IgD-negative memory B cell (primary cell): ENCODE results near the gene MYOD1. TPM values are rescaled to one million over a fixed set of nuclear protein-coding genes. Genes with fewer than 3 reads are reported as not detected.

ENCODE experiments used
- H3K27ac Mint-ChIP-seq, 3 donors: one replicate each; pipeline ENCODE4 v1.8.0; 2020 to 2022; ENCODE audit warnings: mild to moderate bottlenecking in 3 of 3, mixed read lengths in 3 of 3, moderate library complexity in 1 of 3
- H3K27me3 Mint-ChIP-seq: one replicate; pipeline ENCODE4 v1.8.0; 2021; ENCODE audit warnings: mixed read lengths
- H3K36me3 Mint-ChIP-seq: one replicate; pipeline ENCODE4 v1.8.0; 2020; ENCODE audit warnings: mild to moderate bottlenecking, mixed read lengths
- H3K4me1 Mint-ChIP-seq, 3 donors: one replicate each; pipeline ENCODE4 v1.8.0; 2020 to 2022; ENCODE audit warnings: mixed read lengths in 3 of 3, mild to moderate bottlenecking in 1 of 3
- H3K4me3 Mint-ChIP-seq, 4 donors: one replicate each; pipeline ENCODE4 v1.8.0; 2020 to 2022; ENCODE audit warnings: mild to moderate bottlenecking in 4 of 4, mixed read lengths in 4 of 4, moderate library complexity in 3 of 4
- H3K9me3 Mint-ChIP-seq, 3 donors: one replicate each; pipeline ENCODE4 v1.8.0; 2020 to 2021; ENCODE audit warnings: mixed read lengths in 3 of 3, mild to moderate bottlenecking in 1 of 3
- polyA plus RNA-seq: library from polyadenylated mRNA; unstranded; fragments of 300-500 nt; fragmentation: Illumina TruSeq; gene quantifications from one replicate; pipeline ENCODE4 v1.2.3, GENCODE V29; 2021

The MYOD1 gene
- polyA plus RNA-seq, 1 donor from 2014 or later = not detected

GRCh38 chr11:17747131-17747955 lies 28.0 kb downstream of the MYOD1 start:
- Mint-ChIP-seq H3K4me3 (no peak overlapping the region), H3K27ac (no peak overlapping the region), H3K27me3 (peaks cover 8% of the 10 kb centered on the region), H3K4me1 (no peaks in the 10 kb centered on the region), H3K36me3 (no peaks in the 10 kb centered on the region), H3K9me3 (peaks cover 0 to 3% (median 0%) of the 10 kb centered on the region in 3 donors)

- H3K36me3 Mint-ChIP-seq = no peaks in the 10 kb centered on the region
- no peaks in the 10 kb centered on the region for H3K4me1 Mint-ChIP-seq
- H3K9me3 Mint-ChIP-seq = peaks cover 0 to 3% (median 0%) of the 10 kb centered on the region in 3 donors
- peaks cover 8% of the 10 kb centered on the region for H3K27me3 Mint-ChIP-seq
- no peak overlapping the region for H3K27ac Mint-ChIP-seq
- H3K4me3 Mint-ChIP-seq = no peak overlapping the region
Measured at GRCh38 chr11:17748044-17748443, 28.7 kb downstream of the MYOD1 start.

- H3K9me3 Mint-ChIP-seq = peaks cover 0 to 2% (median 0%) of the 10 kb centered on the region in 3 donors
- no peaks in the 10 kb centered on the region for H3K36me3 Mint-ChIP-seq
- no peak overlapping the region for H3K4me3 Mint-ChIP-seq
- no peak overlapping the region for H3K27ac Mint-ChIP-seq
- H3K4me1 Mint-ChIP-seq = no peaks in the 10 kb centered on the region
- H3K27me3 Mint-ChIP-seq = peaks cover 7% of the 10 kb centered on the region
Measured at GRCh38 chr11:17748761-17749721, 29.7 kb downstream of the MYOD1 start.

- H3K27ac Mint-ChIP-seq = no peak overlapping the region
- H3K36me3 Mint-ChIP-seq = no peaks in the 10 kb centered on the region
- H3K4me1 Mint-ChIP-seq = no peaks in the 10 kb centered on the region
- H3K27me3 Mint-ChIP-seq = peaks cover 8% of the 10 kb centered on the region
- H3K9me3 Mint-ChIP-seq = no peaks in the 10 kb centered on the region
- no peak overlapping the region for H3K4me3 Mint-ChIP-seq
Measured at GRCh38 chr11:17750013-17750800, 30.8 kb downstream of the MYOD1 start.

DNA sequence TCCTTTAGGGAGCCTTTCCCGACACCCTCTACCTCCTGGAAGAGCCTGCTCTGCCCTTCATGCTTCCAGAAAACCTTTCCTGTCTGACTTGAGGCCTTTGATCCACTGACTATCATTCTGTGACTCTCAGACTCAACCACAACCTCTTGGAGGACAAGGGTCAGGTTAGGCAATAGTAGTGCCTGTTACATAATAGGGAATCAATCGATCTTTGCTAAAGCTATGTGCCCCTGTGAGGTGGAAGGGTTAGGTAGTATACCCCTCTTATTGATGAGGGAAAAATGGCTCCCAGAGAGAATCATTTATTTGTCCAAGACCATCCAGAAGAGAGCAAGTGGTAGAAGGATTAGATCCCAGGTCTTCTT lies 31.4 kb downstream of the MYOD1 start:
- Mint-ChIP-seq H3K27me3 (peaks cover 8% of the 10 kb centered on the region), H3K9me3 (no peaks in the 10 kb centered on the region), H3K27ac (no peak overlapping the region), H3K36me3 (no peaks in the 10 kb centered on the region), H3K4me1 (no peaks in the 10 kb centered on the region), H3K4me3 (no peak overlapping the region)

DNA sequence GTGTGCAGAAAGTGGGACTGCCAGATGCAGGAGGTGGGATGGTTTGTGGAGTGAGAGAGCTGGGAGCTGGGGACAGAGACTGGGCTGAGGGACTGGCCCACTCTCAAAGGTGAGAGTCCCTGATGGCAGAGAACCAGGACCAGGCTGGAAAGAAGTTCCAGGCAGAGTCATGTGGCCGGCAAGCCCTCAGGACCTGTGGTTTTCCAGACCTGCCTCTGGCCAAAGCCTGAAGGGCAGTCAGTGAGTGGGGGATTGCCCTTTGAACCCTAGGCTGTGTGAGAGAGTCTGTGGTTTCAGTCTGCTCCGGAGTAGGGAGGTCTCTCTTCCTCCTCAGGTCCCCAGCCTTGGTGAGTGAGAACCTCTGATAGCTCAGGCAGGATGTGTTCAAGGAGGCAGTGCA lies 32.2 kb downstream of the MYOD1 start:
- no peaks in the 10 kb centered on the region for H3K36me3 Mint-ChIP-seq
- peaks cover 6% of the 10 kb centered on the region for H3K27me3 Mint-ChIP-seq
- H3K4me1 Mint-ChIP-seq = no peaks in the 10 kb centered on the region
- H3K27ac Mint-ChIP-seq = no peak overlapping the region
- no peak overlapping the region for H3K4me3 Mint-ChIP-seq
- H3K9me3 Mint-ChIP-seq = no peaks in the 10 kb centered on the region

GRCh38 chr11:17752144-17752543 lies 32.8 kb downstream of the MYOD1 start:
- Mint-ChIP-seq H3K27me3 (peaks cover 5% of the 10 kb centered on the region), H3K36me3 (no peaks in the 10 kb centered on the region), H3K4me3 (no peak overlapping the region), H3K9me3 (no peaks in the 10 kb centered on the region), H3K4me1 (no peaks in the 10 kb centered on the region), H3K27ac (no peak overlapping the region)

GRCh38 chr11:17753153-17753552 lies 33.8 kb downstream of the MYOD1 start:
- H3K36me3 Mint-ChIP-seq = no peaks in the 10 kb centered on the region
- no peak overlapping the region for H3K4me3 Mint-ChIP-seq

GRCh38 chr11:17753641-17754040 lies 34.3 kb downstream of the MYOD1 start:
- H3K36me3 Mint-ChIP-seq = no peaks in the 10 kb centered on the region
- H3K27ac Mint-ChIP-seq = no peak overlapping the region
- H3K4me3 Mint-ChIP-seq = no peak overlapping the region
- peaks cover 4% of the 10 kb centered on the region for H3K27me3 Mint-ChIP-seq
- peaks cover 0 to 4% (median 2%) of the 10 kb centered on the region in 3 donors for H3K9me3 Mint-ChIP-seq
- H3K4me1 Mint-ChIP-seq = no peaks in the 10 kb centered on the region

More at GRCh38 chr11:17753153-17753552, 33.8 kb downstream of the MYOD1 start:
- peaks cover 0 to under 1% (median 0%) of the 10 kb centered on the region in 3 donors for H3K9me3 Mint-ChIP-seq
- peaks cover 4% of the 10 kb centered on the region for H3K27me3 Mint-ChIP-seq
- no peaks in the 10 kb centered on the region for H3K4me1 Mint-ChIP-seq
- H3K27ac Mint-ChIP-seq = no peak overlapping the region

- no peaks in the 10 kb centered on the region for H3K36me3 Mint-ChIP-seq
- no peak overlapping the region for H3K27ac Mint-ChIP-seq
- peaks cover 2% of the 10 kb centered on the region for H3K27me3 Mint-ChIP-seq
- H3K4me3 Mint-ChIP-seq = no peak overlapping the region
- peaks cover 0 to 4% (median 2%) of the 10 kb centered on the region in 3 donors for H3K9me3 Mint-ChIP-seq
- no peaks in the 10 kb centered on the region for H3K4me1 Mint-ChIP-seq
Measured at GRCh38 chr11:17755891-17756290, 36.5 kb downstream of the MYOD1 start.

GRCh38 chr11:17760102-17761029 lies 41.0 kb downstream of the MYOD1 start:
- Mint-ChIP-seq H3K4me3 (no peak overlapping the region), H3K27me3 (peaks cover 2% of the 10 kb centered on the region), H3K4me1 (no peaks in the 10 kb centered on the region), H3K36me3 (no peaks in the 10 kb centered on the region), H3K27ac (no peak overlapping the region), H3K9me3 (peaks cover 0 to 4% (median 2%) of the 10 kb centered on the region in 3 donors)

DNA sequence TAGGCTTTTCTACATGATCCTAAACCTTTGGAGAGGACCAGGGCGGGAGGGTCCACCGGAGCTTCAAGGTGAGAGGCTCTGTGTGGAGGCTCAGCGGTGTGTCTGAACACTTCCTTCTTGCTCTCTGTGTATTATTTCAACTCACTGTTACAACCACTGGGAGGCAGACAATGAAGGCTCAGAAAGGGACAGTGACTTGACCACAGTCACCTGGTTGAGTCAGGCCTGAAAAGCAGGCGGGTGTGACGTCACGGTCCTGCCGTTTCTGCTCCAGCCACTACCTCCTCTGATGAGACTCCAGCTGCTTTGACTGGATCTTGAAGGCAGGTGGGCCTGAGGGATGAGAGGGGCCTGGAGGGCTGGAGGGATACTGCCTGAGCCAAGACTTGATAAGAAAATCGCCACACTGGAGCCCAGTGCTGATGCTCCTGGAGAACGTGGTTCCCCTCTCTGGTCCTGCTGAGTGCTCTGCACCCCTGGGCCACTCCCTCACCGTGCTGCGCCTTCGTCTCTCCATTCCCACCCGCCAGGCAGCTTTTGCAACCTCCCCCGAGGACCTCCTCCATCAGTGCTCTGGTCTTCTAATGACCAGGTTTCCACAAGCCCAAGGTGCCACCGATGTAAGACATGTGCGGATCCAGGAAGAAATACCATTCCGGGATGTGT lies 43.1 kb downstream of the MYOD1 start:
- Mint-ChIP-seq H3K4me3 (no peak overlapping the region), H3K4me1 (no peaks in the 10 kb centered on the region), H3K36me3 (no peaks in the 10 kb centered on the region), H3K9me3 (peaks cover 0 to 4% (median 2%) of the 10 kb centered on the region in 3 donors), H3K27me3 (peaks cover 2% of the 10 kb centered on the region), H3K27ac (no peak overlapping the region)

- Mint-ChIP-seq H3K4me3 (no peak overlapping the region), H3K27me3 (peaks cover 2% of the 10 kb centered on the region), H3K9me3 (peaks cover 0 to 4% (median under 1%) of the 10 kb centered on the region in 3 donors), H3K27ac (no peak overlapping the region), H3K36me3 (no peaks in the 10 kb centered on the region), H3K4me1 (peaks cover 0 to 2% (median 0%) of the 10 kb centered on the region in 3 donors)
Measured at GRCh38 chr11:17763244-17763643, 43.9 kb downstream of the MYOD1 start.
